NCI-H2171 (cell line): ENCODE results near the gene BMP3.
"Not testable (repeated sequence)": the region's sequence is repeated elsewhere in the genome, so short reads cannot be mapped to it uniquely, and the experiment has no call there.

Experiments used
- DNase-seq: peaks from one replicate; lab custom pipeline; 2025; lab: John Stamatoyannopoulos, UW

Gene BMP3

GRCh38 chr4:81030061-81030980 is at the start of gene BMP3:
BMP3 (plus strand) TSS chr4:81030708; CDS start chr4:81031285, 577 bp downstream.
- no peak for DNase-seq

- DNase-seq = no peak
Observed at GRCh38 chr4:80986011-80986410, 44.5 kb upstream of the BMP3 start.

- peak; percentile 18 for DNase-seq
Observed at GRCh38 chr4:80989921-80990544, 40.5 kb upstream of the BMP3 start.

GRCh38 chr4:80990851-80991250 is 39.7 kb upstream of the BMP3 start:
- no peak for DNase-seq

GRCh38 chr4:80999943-81000342 is 30.6 kb upstream of the BMP3 start:
- DNase-seq = no peak

GRCh38 chr4:81003597-81004111 is 26.9 kb upstream of the BMP3 start:
- no peak for DNase-seq

GRCh38 chr4:81007417-81007816 is 23.1 kb upstream of the BMP3 start:
- DNase-seq = no peak

GRCh38 chr4:81016566-81016965 is 13.9 kb upstream of the BMP3 start:
- DNase-seq = not testable (repeated sequence)

- no peak for DNase-seq
Observed at GRCh38 chr4:81019006-81019405, 11.5 kb upstream of the BMP3 start.

GRCh38 chr4:81021142-81021944 is 9.2 kb upstream of the BMP3 start:
- no peak for DNase-seq

GRCh38 chr4:81021981-81022380 is 8.5 kb upstream of the BMP3 start:
- no peak for DNase-seq

- no peak for DNase-seq
Observed at GRCh38 chr4:81023484-81023883, 7.0 kb upstream of the BMP3 start.

GRCh38 chr4:81030981-81031791 is 678 bp downstream of the BMP3 start:
- no peak for DNase-seq

- no peak for DNase-seq
Observed at GRCh38 chr4:81031796-81032551, 1.5 kb downstream of the BMP3 start.

GRCh38 chr4:81032771-81033684 is 2.5 kb downstream of the BMP3 start:
- no peak for DNase-seq

- no peak for DNase-seq
Observed at GRCh38 chr4:81038636-81039350, 8.3 kb downstream of the BMP3 start.

- DNase-seq = no peak
Observed at GRCh38 chr4:81039351-81039972, 9.0 kb downstream of the BMP3 start.

- no peak for DNase-seq
Observed at GRCh38 chr4:81040012-81040659, 9.6 kb downstream of the BMP3 start.
